Nephron progenitor cell (in vitro differentiated cells): ENCODE results near the gene PPP1R3D.
A peak's percentile ranks its signal among the peaks of the same experiment; 100 is the strongest.

Experiments
- DNase-seq: peaks from one replicate; pipeline ENCODE4 v3.0.0; 2021
- H3K27ac Mint-ChIP-seq: 2 replicates; pipeline ENCODE4 v1.8.0; 2021; ENCODE audit warnings: mild to moderate bottlenecking, moderate library complexity, mixed read lengths
- H3K27me3 Mint-ChIP-seq: 2 replicates; pipeline ENCODE4 v1.8.0; 2021; ENCODE audit warnings: mild to moderate bottlenecking, low read depth, mixed read lengths; ENCODE audit not compliant: poor library complexity
- H3K36me3 Mint-ChIP-seq: 2 replicates; pipeline ENCODE4 v1.8.0; 2021; ENCODE audit warnings: low read depth, mixed read lengths
- H3K4me1 Mint-ChIP-seq: 2 replicates; pipeline ENCODE4 v1.8.0; 2021; ENCODE audit warnings: mixed read lengths
- H3K4me3 Mint-ChIP-seq: 2 replicates; pipeline ENCODE4 v1.8.0; 2021; ENCODE audit warnings: mild to moderate bottlenecking, moderate library complexity, mixed read lengths
- H3K9me3 Mint-ChIP-seq: 2 replicates; pipeline ENCODE4 v1.8.0; 2021; ENCODE audit warnings: mild to moderate bottlenecking, moderate library complexity, mixed read lengths
- TF ChIP-seq, protein P1 (sequence below): fragments of 200-600 bp; sonication (generic); IDR thresholded peaks from 2 replicates; pipeline ENCODE4 v1.5.0; 2021; ENCODE audit warnings: antibody characterized with exemption

PPP1R3D gene, protein sequence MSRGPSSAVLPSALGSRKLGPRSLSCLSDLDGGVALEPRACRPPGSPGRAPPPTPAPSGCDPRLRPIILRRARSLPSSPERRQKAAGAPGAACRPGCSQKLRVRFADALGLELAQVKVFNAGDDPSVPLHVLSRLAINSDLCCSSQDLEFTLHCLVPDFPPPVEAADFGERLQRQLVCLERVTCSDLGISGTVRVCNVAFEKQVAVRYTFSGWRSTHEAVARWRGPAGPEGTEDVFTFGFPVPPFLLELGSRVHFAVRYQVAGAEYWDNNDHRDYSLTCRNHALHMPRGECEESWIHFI

DNA sequence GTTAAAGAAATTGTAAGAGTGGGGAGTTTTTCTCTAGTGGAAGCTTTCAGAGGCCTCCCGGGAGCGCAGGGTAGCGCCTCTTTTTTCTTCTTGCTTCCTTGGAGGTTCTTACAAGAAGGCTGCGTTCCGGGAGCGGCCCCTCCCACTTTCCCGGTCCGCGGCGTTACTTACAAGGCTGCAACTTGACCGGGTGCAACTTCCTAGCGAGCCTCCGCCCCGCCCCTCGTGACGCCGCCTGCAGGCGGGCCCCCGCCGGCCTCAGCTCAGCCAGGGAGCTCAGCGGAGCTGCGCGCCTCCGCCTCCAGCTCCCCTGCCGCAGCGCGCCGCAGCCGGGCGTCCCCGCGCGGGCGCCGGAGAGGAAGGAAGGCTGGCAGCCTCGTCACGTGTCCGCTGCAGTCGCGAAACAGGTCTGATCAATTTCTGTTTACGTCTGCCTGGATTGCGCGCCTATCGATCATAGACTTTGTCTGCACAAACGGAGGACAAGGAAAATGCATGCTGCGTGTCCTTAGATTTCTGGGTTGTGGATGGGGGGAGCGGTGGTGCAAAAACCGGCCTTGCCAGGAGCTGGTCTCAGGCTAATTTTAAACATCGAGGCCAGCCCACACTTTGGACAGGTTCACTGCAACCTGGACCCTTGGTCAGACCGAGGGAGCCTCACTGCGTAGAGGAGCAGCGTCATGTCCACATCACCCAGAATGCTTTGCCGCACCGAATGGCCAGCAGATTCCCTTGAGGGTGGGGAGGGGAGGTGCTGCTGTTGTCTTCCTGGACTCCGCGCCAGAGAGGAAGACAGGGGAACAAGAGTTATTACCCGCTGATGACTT lies at the start of gene PPP1R3D, which contains the start of gene FAM217B:
TSS of gene PPP1R3D (minus strand) at position 177 of the 827 bp plus-strand sequence. CDS start 374 bp downstream, outside the sequence.
TSS of gene FAM217B (plus strand) at position 261 of the 827 bp plus-strand sequence. CDS start 3,555 bp downstream, outside the sequence.
- TF ChIP-seq, protein P1, sequence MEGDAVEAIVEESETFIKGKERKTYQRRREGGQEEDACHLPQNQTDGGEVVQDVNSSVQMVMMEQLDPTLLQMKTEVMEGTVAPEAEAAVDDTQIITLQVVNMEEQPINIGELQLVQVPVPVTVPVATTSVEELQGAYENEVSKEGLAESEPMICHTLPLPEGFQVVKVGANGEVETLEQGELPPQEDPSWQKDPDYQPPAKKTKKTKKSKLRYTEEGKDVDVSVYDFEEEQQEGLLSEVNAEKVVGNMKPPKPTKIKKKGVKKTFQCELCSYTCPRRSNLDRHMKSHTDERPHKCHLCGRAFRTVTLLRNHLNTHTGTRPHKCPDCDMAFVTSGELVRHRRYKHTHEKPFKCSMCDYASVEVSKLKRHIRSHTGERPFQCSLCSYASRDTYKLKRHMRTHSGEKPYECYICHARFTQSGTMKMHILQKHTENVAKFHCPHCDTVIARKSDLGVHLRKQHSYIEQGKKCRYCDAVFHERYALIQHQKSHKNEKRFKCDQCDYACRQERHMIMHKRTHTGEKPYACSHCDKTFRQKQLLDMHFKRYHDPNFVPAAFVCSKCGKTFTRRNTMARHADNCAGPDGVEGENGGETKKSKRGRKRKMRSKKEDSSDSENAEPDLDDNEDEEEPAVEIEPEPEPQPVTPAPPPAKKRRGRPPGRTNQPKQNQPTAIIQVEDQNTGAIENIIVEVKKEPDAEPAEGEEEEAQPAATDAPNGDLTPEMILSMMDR = no peak
- peaks cover 19% of the 10 kb centered on the region for H3K36me3 Mint-ChIP-seq
- H3K27ac Mint-ChIP-seq = peak within 1 kb of the TSS; percentile 100
- peak; percentile 97 for DNase-seq
- H3K4me1 Mint-ChIP-seq = peaks cover 58% of the 10 kb centered on the region
- no peaks in the 10 kb centered on the region for H3K9me3 Mint-ChIP-seq
- peaks cover 18% of the 10 kb centered on the region for H3K27me3 Mint-ChIP-seq
- H3K4me3 Mint-ChIP-seq = peak within 1 kb of the TSS; percentile 95

DNA sequence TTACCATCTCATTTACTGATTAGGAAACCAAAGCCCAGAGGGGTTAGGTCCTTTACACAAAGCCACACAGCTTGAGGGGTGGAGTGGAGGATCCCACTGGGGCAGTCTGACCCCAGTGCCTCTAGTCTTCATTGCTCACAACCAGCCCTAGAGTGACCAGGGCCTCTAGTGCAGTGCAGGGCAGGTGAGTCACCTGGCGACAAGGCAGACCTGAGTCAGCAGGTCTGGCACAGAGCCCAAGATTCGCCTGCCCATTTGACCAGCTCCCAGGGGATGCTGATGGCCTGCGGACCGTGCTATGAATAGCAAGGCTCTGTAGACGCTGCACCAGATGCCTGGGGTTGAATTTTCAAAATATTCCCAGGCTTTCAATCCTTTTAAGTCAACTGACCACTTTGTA lies 48.0 kb upstream of the PPP1R3D start:
- Mint-ChIP-seq H3K27me3 (peaks cover 13% of the 10 kb centered on the region), H3K27ac (no peak overlapping the region), H3K36me3 (no peaks in the 10 kb centered on the region), H3K4me3 (no peak overlapping the region), H3K9me3 (no peaks in the 10 kb centered on the region), H3K4me1 (peaks cover 5% of the 10 kb centered on the region)
- no peak for DNase-seq
- TF ChIP-seq, protein P1 = no peak

DNA sequence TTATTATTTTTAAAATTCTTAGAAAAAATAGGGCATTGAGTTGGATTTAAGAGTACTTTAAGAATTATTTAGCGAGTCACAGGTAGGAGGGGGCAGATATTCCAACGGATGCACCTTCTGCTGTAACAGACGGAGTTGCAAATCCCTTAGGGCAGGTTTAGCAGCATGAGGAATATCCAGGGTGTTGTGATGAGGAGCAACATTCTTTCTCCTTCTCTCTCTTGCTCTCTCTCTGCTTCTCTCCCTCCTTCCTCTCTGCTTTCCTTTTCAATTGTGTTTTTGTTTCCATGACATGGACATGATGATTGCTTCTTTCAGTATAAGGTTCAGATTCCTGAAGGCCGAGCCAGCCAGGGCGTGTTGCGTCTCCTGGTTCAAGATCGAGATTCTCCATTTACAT lies 47.0 kb upstream of the PPP1R3D start:
- TF ChIP-seq, protein P1 = no peak
- no peak overlapping the region for H3K27ac Mint-ChIP-seq
- peaks cover 5% of the 10 kb centered on the region for H3K4me1 Mint-ChIP-seq
- no peak overlapping the region for H3K4me3 Mint-ChIP-seq
- H3K27me3 Mint-ChIP-seq = peaks cover 4% of the 10 kb centered on the region
- DNase-seq = no peak
- no peaks in the 10 kb centered on the region for H3K36me3 Mint-ChIP-seq
- no peaks in the 10 kb centered on the region for H3K9me3 Mint-ChIP-seq

DNA sequence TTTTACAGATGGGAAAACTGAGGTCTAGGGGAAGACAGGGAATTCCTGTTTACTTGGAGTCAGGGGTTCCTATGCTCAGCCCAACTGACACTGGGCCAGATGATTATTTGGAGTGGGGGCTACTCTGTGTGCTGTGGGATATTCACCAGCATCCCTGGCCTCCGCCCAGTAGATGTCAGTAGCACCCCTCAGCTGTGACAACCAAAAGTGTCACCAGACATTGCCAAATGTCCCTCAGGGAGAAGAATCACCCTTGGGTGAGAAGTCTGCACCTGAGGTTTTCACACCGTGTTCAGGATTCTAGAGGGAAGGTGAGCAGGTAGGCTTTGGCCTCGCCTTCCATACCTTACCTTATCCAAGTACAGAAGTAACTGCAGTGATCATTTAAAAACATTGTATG lies 45.8 kb upstream of the PPP1R3D start:
- no peak overlapping the region for H3K27ac Mint-ChIP-seq
- peaks cover 4% of the 10 kb centered on the region for H3K27me3 Mint-ChIP-seq
- TF ChIP-seq, protein P1 = no peak
- H3K9me3 Mint-ChIP-seq = no peaks in the 10 kb centered on the region
- H3K4me1 Mint-ChIP-seq = peaks cover 5% of the 10 kb centered on the region
- H3K36me3 Mint-ChIP-seq = no peaks in the 10 kb centered on the region
- H3K4me3 Mint-ChIP-seq = no peak overlapping the region
- DNase-seq = no peak

DNA sequence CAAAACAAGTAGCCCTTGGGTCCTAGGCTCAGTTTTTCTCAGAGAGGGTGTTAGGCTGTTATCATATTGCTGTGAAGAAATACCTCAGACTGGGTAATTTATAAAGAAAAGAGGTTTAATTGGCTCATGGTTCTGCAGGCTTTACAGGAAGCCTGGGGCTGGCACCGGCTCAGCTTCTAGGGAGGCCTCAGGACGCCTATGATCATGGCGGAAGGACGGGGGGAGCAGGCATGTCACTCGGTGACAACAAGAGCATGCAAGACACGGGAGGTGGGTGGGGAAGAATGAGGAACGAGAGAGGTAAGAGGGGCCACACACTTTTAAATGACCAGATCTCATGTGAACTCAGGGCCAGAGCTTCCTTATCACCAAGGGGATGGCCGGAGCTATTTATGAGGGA lies 45.1 kb upstream of the PPP1R3D start:
- no peaks in the 10 kb centered on the region for H3K9me3 Mint-ChIP-seq
- TF ChIP-seq, protein P1 = no peak
- DNase-seq = no peak
- H3K4me1 Mint-ChIP-seq = peaks cover 5% of the 10 kb centered on the region
- peaks cover 4% of the 10 kb centered on the region for H3K27me3 Mint-ChIP-seq
- H3K27ac Mint-ChIP-seq = no peak overlapping the region
- H3K36me3 Mint-ChIP-seq = no peaks in the 10 kb centered on the region
- no peak overlapping the region for H3K4me3 Mint-ChIP-seq
